A549 (cell line): ENCODE data around the gene HBG1.

Source experiments
- BHLHE40 ChIP-seq: IDR thresholded peaks from 2 replicates; pipeline ENCODE4 v1.6.1; 2012; ENCODE audit warnings: low read depth, low read length, inconsistent platforms
- CBX8 ChIP-seq: fragments of 200-600 bp; sonication (generic); IDR thresholded peaks from 2 replicates; pipeline ENCODE4 v1.6.1; 2016
- JUN ChIP-seq, 2 experiments: fragments of >200 bp; sonication (Bioruptor Twin); formaldehyde crosslinking; IDR thresholded peaks; 2 replicates in 1 of 2; 3 replicates in 1 of 2; pipeline ENCODE4 v1.6.1; 2016 to 2017
- JUNB ChIP-seq: fragments of >200 bp; sonication (Bioruptor Twin); formaldehyde crosslinking; IDR thresholded peaks from 2 replicates; pipeline ENCODE4 v1.6.1; 2016
- NPAS2 ChIP-seq: fragments of 250-450 bp; sonication (Bioruptor Pico); IDR thresholded peaks from 2 replicates; pipeline ENCODE4 v1.8.0; 2022; ENCODE audit warnings: mild to moderate bottlenecking, moderate library complexity, borderline replicate concordance
- ZFP36 ChIP-seq: fragments of 450-650 bp; IDR thresholded peaks from 2 replicates; pipeline ENCODE4 v1.6.1; 2014; ENCODE audit warnings: borderline replicate concordance; ENCODE audit not compliant: partially characterized antibody
- TF ChIP-seq, protein P1 (sequence below): fragments of >200 bp; sonication (Bioruptor Twin); formaldehyde crosslinking; IDR thresholded peaks from 3 replicates; pipeline ENCODE4 v1.5.1; 2016

DNA sequence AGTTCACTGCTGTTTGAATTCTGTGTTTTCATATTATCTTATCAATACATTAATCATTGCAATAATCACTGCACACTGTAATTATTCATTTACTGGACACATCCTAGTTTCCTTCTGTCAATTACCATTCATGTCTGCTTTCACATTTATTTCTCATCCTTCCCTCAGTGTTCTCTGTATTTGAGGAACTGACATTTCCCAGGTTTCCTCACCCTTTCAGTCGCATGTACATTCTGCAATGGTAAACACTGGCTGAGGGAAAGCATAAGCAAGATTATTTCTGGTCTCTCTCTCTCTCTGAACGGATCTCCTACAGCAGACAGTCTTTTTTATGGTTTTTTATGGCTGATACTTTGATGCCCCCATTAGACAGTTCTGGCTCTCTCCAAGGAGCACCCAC, 11.2 kb downstream of the HBG1 start:
- TF ChIP-seq NPAS2 (CRISPR knock-in tag): no peak
- no peak for TF ChIP-seq ZFP36
- TF ChIP-seq, protein P1, sequence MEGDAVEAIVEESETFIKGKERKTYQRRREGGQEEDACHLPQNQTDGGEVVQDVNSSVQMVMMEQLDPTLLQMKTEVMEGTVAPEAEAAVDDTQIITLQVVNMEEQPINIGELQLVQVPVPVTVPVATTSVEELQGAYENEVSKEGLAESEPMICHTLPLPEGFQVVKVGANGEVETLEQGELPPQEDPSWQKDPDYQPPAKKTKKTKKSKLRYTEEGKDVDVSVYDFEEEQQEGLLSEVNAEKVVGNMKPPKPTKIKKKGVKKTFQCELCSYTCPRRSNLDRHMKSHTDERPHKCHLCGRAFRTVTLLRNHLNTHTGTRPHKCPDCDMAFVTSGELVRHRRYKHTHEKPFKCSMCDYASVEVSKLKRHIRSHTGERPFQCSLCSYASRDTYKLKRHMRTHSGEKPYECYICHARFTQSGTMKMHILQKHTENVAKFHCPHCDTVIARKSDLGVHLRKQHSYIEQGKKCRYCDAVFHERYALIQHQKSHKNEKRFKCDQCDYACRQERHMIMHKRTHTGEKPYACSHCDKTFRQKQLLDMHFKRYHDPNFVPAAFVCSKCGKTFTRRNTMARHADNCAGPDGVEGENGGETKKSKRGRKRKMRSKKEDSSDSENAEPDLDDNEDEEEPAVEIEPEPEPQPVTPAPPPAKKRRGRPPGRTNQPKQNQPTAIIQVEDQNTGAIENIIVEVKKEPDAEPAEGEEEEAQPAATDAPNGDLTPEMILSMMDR: no peak
- TF ChIP-seq JUN (IDR thresholded peaks at IDR 0.05): no peak
- TF ChIP-seq CBX8: no peak
- TF ChIP-seq BHLHE40: no peak
- no peak for TF ChIP-seq JUNB
